HG02763 (cell line): ENCODE results near the gene TP53BP2.

Experiments used
- ATAC-seq: cut with Tn5 transposase; IDR thresholded peaks from one replicate; pipeline ENCODE4 v1.9.1; 2021; ENCODE audit warnings: mild to moderate bottlenecking, moderate library complexity; ENCODE audit not compliant: unreplicated experiment

TP53BP2 gene

GRCh38 chr1:223770621-223771315 lies 75.0 kb downstream of the TP53BP2 start:
- ATAC-seq: no peak

DNA sequence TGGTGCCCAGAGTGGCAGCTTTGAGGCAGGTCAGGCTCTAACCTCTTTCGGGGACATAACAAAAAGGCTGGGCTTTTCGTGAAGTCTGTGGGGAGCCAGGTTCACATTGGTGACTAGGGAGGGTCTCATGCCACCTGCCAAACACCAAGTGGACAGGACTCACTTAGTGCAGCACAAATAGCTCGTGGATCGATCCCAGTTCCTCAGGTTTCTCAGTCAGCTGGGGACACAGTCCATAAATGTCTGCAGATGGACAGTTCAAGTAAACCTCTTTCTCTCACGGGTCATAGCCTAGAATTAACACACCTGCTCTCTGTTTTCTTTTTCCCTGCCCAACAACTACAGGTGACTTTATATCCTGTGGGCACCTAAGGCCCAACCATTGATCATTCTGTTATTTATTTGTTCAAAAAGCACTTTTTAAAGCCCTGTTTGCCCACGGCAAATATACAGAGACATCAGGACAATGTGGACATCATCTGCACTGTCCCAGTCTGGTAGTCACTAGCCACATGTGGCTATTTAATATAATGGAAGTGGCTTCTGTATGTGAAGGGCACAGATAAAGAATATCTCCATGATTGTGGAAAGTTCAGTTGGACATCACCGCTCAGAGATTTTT lies 79.9 kb downstream of the TP53BP2 start:
- no peak for ATAC-seq

- no peak for ATAC-seq
These were observed 80.6 kb downstream of the TP53BP2 start for GRCh38 chr1:223765036-223765718.

GRCh38 chr1:223763881-223764280 lies 81.9 kb downstream of the TP53BP2 start:
- ATAC-seq: no peak

GRCh38 chr1:223763251-223763650 lies 82.5 kb downstream of the TP53BP2 start:
- ATAC-seq: no peak

- ATAC-seq: no peak
These were observed 84.3 kb downstream of the TP53BP2 start for GRCh38 chr1:223761411-223761810.

DNA sequence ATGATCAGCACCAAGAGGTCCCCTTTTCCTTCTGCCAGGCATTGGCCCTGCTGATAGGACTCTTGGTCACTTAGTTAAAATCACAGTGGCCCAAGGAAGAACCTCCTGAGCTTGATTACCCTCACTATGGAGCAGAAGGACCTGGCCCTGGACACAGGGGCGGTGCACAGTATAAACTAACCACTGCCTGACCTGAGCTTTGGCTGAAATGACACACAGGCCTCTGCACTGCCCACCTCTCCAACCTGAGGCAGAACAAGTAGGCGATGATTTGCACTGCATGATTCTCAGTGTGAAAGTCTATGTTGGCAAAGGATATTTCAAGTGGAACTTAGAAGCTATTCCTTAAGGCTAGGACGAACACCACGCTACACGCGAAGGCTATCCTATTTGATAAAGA lies 84.9 kb downstream of the TP53BP2 start:
- ATAC-seq: no peak

- ATAC-seq: no peak
These were observed 86.5 kb downstream of the TP53BP2 start for GRCh38 chr1:223759273-223759672.

- no peak for ATAC-seq
These were observed 87.0 kb downstream of the TP53BP2 start for GRCh38 chr1:223758734-223759133.

DNA sequence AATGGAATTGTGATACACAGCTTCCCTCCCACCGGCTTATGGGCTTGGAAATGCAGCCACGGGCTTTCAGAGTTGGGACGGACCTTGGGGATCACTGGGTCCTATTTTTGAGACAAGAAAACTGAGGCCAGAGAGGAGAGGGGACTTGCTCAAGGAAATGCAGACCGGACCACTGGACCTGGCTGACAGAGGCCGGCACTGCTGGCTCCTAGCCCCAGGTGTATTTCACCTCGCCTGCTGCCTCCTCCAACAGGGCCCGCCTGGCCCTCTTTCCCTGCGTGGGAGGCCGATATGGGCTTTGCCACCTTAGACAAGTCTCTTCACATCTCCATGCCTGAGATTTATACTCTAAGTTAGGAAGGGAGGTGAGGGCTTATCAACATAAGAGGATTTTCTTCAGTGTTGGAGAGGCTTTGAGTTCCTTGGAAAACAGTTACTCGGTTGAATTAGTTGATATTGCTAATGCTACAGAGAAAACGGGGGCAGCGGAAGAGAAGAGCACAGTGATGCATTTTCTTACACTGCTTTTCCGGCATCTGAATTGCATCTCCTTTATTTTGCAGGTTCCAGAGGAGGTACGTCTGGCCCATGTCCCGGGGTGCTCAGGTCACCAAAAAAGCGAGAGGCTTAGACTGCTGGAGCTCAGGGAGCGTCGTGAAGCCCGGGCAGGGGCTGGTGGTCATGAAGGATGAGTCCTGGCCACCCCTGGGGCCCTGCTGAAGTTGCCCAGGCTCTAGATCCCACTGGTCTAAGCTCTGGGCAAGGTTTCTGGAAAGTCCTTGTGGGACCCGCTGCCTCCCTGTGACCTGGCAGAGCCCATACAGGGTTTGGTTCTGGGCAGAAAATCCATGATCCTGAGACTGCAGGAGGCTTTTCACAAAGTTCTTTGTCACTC lies 88.7 kb downstream of the TP53BP2 start:
- ATAC-seq: no peak

DNA sequence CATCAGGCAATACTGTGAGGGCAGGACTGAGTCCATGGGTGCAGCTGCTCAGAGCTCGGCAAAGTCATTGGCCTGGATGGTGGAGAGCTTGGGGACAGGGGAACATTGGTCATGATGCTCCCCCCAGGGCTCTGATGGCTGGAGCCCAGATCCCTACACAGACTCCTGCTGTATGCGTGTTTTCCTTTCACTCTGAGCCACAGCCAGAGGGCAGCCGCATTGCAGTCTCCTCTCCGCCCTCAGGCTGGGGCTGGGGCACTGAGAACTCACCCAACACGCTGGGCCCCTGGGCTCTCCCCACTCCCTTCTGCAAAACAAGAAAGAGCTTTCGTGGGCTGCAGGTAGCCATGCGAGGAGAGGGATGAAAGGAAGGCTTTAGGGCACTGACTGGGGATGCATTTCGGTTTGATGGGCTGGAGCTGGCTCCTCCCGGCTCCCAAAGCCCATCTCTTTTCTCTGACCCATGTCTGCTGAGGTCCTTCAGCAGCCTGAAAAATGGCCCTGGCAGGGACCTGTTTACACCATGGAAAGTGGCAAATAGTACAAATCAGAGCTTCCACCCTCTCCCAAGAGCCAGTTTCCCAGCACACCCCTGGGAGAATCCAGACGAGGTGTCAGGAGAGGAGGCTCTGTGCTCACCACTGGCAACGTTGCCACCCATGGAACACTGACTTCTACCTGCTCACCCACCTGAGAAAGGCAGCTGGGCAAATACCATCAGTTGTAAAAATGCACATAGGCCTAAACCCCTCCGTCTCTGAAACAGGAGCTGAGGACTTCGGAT lies 89.6 kb downstream of the TP53BP2 start:
- no peak for ATAC-seq

- ATAC-seq: no peak
These were observed 90.3 kb downstream of the TP53BP2 start for GRCh38 chr1:223755432-223755792.

GRCh38 chr1:223754681-223755431 lies 90.9 kb downstream of the TP53BP2 start:
- no peak for ATAC-seq

DNA sequence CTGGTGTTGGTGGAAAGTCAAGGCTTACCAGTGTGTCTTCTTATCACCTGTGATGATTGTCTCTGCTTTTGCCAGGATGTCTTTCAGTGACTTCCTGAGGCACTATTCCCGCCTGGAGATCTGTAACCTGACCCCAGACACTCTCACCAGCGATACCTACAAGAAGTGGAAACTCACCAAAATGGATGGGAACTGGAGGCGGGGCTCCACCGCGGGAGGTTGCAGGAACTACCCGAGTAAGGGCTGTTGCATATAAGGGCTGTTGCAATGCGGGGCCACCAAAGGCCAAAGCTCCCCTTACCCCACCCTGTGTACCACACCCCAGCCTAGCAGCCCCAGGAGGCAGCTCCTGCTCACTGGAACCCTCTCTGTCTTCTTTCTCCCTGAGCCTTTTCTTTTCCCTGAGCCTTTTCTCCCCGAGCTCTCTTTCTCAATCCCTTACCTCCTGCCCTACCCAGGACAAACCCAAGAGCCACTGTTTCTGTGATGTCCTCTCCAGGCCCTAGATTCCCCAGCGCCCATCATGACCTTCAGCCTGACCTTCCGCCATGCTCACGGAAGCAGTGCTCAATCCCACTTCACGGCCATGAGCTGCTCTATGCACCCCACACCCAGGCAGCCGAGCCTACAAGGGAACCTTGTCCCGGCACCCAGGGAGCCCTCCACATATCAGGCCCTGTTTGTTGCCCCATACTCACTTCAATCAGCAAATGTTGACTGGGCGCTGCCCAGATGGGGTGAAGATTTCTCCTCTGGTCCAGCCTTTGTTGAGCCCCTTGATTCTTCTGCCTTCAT lies 92.8 kb downstream of the TP53BP2 start:
- no peak for ATAC-seq

- no peak for ATAC-seq
These were observed 94.1 kb downstream of the TP53BP2 start for GRCh38 chr1:223751696-223752095.

GRCh38 chr1:223750730-223751570 lies 94.8 kb downstream of the TP53BP2 start:
- no peak for ATAC-seq

- ATAC-seq: peak; percentile 74
These were observed 96.7 kb downstream of the TP53BP2 start for GRCh38 chr1:223748773-223749733.
